Stimulated activated naive CD8-positive, alpha-beta T cell treated with anti-CD3 and anti-CD28 coated beads, Interleukin-15, Interleukin-2, amounts not matched to agents 100 ng/mL and 50 ng/mL, for 24 hours (primary cell): ENCODE results near the gene RNF41.
"Not testable (repeated sequence)": the region's sequence is repeated elsewhere in the genome, so short reads cannot be mapped to it uniquely, and the experiment has no call there.

Source experiments
- H3K27ac Mint-ChIP-seq: one replicate; pipeline ENCODE4 v1.8.0; 2021; ENCODE audit warnings: mild to moderate bottlenecking, mixed read lengths
- H3K27me3 Mint-ChIP-seq: one replicate; pipeline ENCODE4 v1.8.0; 2021; ENCODE audit warnings: mixed read lengths
- H3K36me3 Mint-ChIP-seq: one replicate; pipeline ENCODE4 v1.8.0; 2021; ENCODE audit warnings: low read depth, mixed read lengths
- H3K4me1 Mint-ChIP-seq: one replicate; pipeline ENCODE4 v1.8.0; 2021; ENCODE audit warnings: low read depth, mixed read lengths
- H3K4me3 Mint-ChIP-seq: one replicate; pipeline ENCODE4 v1.8.0; 2021; ENCODE audit warnings: mild to moderate bottlenecking, mixed read lengths
- H3K9me3 Mint-ChIP-seq: one replicate; pipeline ENCODE4 v1.8.0; 2021; ENCODE audit warnings: mixed read lengths

The RNF41 gene

DNA sequence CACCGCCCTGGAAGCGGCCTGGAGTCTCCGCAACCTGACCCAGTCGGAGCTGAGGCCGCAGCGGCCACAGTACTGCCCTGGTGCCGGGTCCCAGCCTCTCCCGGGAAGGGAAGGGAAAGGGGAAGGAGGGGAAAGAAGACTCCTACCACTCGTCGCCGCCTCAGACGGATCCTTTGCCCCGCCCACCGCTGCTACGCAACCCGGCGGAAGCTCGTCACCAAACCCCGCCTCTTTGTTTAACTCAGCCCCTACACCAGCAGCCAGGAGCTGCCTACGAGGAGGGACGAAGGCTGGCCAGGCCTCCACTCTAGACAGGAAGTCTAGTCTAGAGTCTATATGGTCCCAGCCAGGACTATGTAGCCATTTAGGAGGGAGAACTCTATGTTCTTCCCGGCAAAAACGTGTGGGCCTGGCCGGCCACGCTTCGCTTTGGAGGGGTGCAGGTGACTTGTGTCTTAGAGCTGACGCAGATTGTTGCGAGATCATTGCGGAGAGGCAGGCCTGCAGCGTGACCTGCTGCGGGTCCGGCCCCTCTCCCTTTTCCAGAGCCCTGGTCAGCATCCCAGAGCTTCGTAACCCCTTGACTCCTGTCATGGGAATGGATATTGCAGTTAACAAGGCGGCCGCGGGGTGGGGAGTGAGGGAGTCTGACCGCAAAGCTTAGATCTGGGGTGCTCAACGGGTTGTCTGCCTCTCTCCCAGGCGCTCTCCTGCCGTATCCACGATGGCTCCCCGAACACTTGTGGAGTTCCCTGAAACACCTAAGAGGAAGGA, at the start of gene RNF41:
TSS of gene RNF41 (minus strand) at position 166 of the 774 bp plus-strand sequence. CDS start 7,875 bp downstream, outside the sequence.
- Mint-ChIP-seq H3K27ac (peak within 1 kb of the TSS; percentile 96), H3K27me3 (no peaks in the 10 kb centered on the region), H3K4me1 (peaks cover 43% of the 10 kb centered on the region), H3K36me3 (peaks cover 10% of the 10 kb centered on the region), H3K4me3 (peak within 1 kb of the TSS; percentile 96), H3K9me3 (no peaks in the 10 kb centered on the region)

DNA sequence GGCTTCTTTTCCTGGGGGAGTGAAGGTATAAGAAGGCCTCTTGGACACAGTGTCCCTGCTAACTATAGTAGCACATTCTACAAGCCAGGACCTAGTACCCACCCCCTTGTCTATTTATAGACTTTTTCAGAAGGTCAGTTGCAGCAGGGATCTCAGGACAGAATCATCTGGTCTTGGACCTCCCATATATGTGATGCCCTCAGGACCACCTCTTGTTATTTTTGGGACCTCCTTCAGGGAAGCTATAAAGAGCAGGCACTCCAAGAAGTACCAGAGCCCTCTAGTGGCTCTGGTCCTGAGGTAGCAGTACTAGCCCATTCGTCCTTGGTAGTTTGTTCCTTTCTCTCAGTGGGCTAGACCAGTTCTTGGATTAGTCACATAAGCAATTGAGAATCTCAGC, 49.3 kb upstream of the RNF41 start:
- Mint-ChIP-seq H3K36me3 (peaks cover 46% of the 10 kb centered on the region), H3K27me3 (no peaks in the 10 kb centered on the region), H3K4me3 (no peak overlapping the region), H3K27ac (no peak overlapping the region), H3K4me1 (peaks cover 13% of the 10 kb centered on the region), H3K9me3 (no peaks in the 10 kb centered on the region)

- Mint-ChIP-seq H3K4me1 (peaks cover 17% of the 10 kb centered on the region), H3K36me3 (peaks cover 19% of the 10 kb centered on the region), H3K27me3 (no peaks in the 10 kb centered on the region), H3K4me3 (peak overlapping the region; percentile 86), H3K9me3 (no peaks in the 10 kb centered on the region), H3K27ac (no peak overlapping the region)
These were observed 45.8 kb upstream of the RNF41 start for GRCh38 chr12:56267443-56268071.

- Mint-ChIP-seq H3K9me3 (no peaks in the 10 kb centered on the region), H3K4me1 (peaks cover 17% of the 10 kb centered on the region), H3K36me3 (peaks cover 16% of the 10 kb centered on the region), H3K4me3 (peak within 1 kb of the TSS; percentile 86), H3K27ac (peak within 1 kb of the TSS; percentile 82), H3K27me3 (no peaks in the 10 kb centered on the region)
These were observed 45.1 kb upstream of the RNF41 start, which contains the start of gene COQ10A for GRCh38 chr12:56266693-56267442. COQ10A (plus strand) TSS chr12:56266942; CDS start chr12:56267119, 177 bp downstream.

DNA sequence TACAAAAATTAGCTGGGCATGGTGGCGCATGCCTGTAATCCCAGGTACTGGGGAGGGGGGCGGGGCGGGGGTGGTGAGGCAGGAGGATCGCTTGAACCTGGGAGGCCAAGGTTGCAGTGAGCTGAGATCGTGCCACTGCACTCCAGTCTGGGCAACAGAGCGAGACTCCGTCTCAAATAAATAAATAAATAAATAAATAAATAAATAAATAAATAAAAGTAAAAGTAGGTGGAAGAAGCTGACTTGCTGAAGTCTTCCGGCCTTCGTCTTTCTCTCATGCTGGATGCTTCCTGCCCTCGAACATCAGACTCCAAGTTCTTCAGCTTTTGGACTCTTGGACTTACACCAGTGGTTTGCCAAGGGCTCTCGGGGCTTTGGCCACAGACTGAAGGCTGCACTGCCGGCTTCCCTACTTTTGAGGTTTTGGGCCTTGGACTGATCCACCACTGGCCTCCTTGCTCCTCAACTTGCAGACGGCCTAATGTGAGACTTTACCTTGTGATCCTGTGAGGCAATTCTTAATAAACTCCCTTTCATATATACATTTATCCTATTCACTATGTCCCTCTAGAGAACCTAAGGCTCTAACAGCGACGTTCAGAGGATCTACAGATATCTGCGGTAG, 44.5 kb upstream of the RNF41 start:
- H3K27me3 Mint-ChIP-seq, H3K9me3 Mint-ChIP-seq: not testable (repeated sequence)
- peaks cover 17% of the 10 kb centered on the region for H3K4me1 Mint-ChIP-seq
- H3K36me3 Mint-ChIP-seq: peaks cover 12% of the 10 kb centered on the region
- H3K4me3 Mint-ChIP-seq: peak overlapping the region; percentile 86
- H3K27ac Mint-ChIP-seq: peak overlapping the region; percentile 82

DNA sequence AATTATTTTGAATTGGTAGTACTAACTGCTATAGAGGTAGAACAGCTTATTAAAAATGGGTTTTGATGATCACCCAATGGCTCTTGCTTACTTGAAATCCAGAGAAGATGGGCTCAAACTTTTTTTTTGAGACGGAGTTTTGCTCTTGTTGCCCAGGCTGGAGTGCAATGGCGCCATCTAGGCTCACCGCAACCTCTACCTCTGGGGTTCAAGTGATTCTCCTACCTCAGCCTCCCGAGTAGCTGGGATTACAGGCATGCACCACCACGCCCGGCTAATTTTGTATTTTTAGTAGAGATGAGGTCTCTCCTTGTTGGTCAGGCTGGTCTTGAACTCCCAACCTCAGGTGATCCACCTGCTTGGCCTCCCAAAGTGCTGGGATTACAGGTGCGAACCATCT, 41.2 kb upstream of the RNF41 start:
- H3K4me3 Mint-ChIP-seq, H3K9me3 Mint-ChIP-seq, H3K27me3 Mint-ChIP-seq, H3K27ac Mint-ChIP-seq, H3K36me3 Mint-ChIP-seq: not testable (repeated sequence)
- H3K4me1 Mint-ChIP-seq: peaks cover 23% of the 10 kb centered on the region

GRCh38 chr12:56261503-56262232, 39.9 kb upstream of the RNF41 start:
- H3K27ac Mint-ChIP-seq: no peak overlapping the region
- peaks cover 5% of the 10 kb centered on the region for H3K36me3 Mint-ChIP-seq
- no peaks in the 10 kb centered on the region for H3K9me3 Mint-ChIP-seq
- no peak overlapping the region for H3K4me3 Mint-ChIP-seq
- H3K27me3 Mint-ChIP-seq: no peaks in the 10 kb centered on the region
- H3K4me1 Mint-ChIP-seq: peaks cover 23% of the 10 kb centered on the region

GRCh38 chr12:56260921-56261320, 39.2 kb upstream of the RNF41 start:
- H3K4me1 Mint-ChIP-seq: peaks cover 24% of the 10 kb centered on the region
- H3K9me3 Mint-ChIP-seq: no peaks in the 10 kb centered on the region
- no peak overlapping the region for H3K27ac Mint-ChIP-seq
- no peak overlapping the region for H3K4me3 Mint-ChIP-seq
- H3K36me3 Mint-ChIP-seq: peaks cover 8% of the 10 kb centered on the region
- no peaks in the 10 kb centered on the region for H3K27me3 Mint-ChIP-seq

GRCh38 chr12:56260380-56260779, 38.7 kb upstream of the RNF41 start:
- H3K4me1 Mint-ChIP-seq: peaks cover 20% of the 10 kb centered on the region
- H3K9me3 Mint-ChIP-seq: no peaks in the 10 kb centered on the region
- peak overlapping the region; percentile 65 for H3K27ac Mint-ChIP-seq
- H3K27me3 Mint-ChIP-seq: no peaks in the 10 kb centered on the region
- peak overlapping the region; percentile 30 for H3K4me3 Mint-ChIP-seq
- peaks cover 9% of the 10 kb centered on the region for H3K36me3 Mint-ChIP-seq

DNA sequence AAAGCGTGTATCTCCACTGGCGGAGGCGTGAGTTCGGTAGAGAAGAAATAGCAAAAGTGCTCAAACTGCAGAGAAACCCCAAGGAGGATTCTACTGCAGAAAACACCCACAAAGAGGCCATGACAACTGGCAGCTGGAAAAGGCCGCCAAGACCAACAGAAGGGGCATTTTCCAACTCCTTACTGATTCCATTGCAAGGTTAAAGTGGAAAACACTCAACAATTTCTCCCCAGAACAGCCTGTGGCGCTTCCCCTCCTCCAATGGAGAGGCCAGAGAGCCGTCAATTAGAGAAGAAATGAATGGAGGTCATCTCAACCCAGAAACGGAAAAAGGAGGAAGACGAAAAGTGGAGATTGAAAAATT, 37.1 kb upstream of the RNF41 start:
- peaks cover 20% of the 10 kb centered on the region for H3K4me1 Mint-ChIP-seq
- peaks cover 19% of the 10 kb centered on the region for H3K36me3 Mint-ChIP-seq
- H3K4me3 Mint-ChIP-seq: peak overlapping the region; percentile 88
- peak overlapping the region; percentile 86 for H3K27ac Mint-ChIP-seq
- H3K9me3 Mint-ChIP-seq: no peaks in the 10 kb centered on the region
- H3K27me3 Mint-ChIP-seq: no peaks in the 10 kb centered on the region

- no peaks in the 10 kb centered on the region for H3K9me3 Mint-ChIP-seq
- H3K27ac Mint-ChIP-seq: peak within 1 kb of the TSS; percentile 86
- H3K4me3 Mint-ChIP-seq: peak within 1 kb of the TSS; percentile 88
- H3K36me3 Mint-ChIP-seq: peaks cover 25% of the 10 kb centered on the region
- H3K27me3 Mint-ChIP-seq: no peaks in the 10 kb centered on the region
- H3K4me1 Mint-ChIP-seq: peaks cover 20% of the 10 kb centered on the region
These were observed 36.5 kb upstream of the RNF41 start, which contains the start of gene ANKRD52 for GRCh38 chr12:56258068-56258819. ANKRD52 (minus strand) TSS chr12:56258384; CDS start chr12:56258269, 115 bp downstream.

DNA sequence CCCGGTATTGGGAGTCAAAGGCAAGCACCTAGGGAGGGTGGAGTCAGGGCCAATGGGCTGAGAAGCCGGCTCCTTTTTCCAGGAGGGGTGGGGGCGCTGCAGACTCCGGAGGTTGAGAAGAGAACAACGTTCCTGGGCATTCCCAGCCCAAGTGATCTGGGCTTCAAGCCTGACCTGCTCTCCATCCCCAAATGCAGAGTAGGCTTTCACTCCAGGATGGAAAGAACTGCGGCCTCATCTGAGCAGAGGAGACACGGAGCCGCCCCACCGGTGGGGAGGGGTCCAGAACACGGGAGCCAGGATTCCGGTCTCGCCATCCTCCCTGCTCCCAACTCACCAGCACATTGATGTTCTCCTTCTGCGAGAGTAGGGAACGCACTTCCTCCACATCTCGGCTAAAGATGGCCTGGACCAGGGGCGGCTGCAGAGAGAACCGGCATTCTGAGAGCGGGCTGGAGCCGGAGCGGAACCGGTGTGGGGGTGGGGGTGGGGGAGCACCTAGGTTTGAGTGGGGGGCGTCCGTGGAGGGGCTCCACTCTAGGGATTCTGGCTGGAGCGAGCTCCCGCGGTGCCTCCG, 35.9 kb upstream of the RNF41 start:
- H3K36me3 Mint-ChIP-seq: peaks cover 31% of the 10 kb centered on the region
- H3K27ac Mint-ChIP-seq: peak overlapping the region; percentile 57
- no peaks in the 10 kb centered on the region for H3K27me3 Mint-ChIP-seq
- H3K4me1 Mint-ChIP-seq: peaks cover 20% of the 10 kb centered on the region
- H3K4me3 Mint-ChIP-seq: peak overlapping the region; percentile 88
- H3K9me3 Mint-ChIP-seq: no peaks in the 10 kb centered on the region

DNA sequence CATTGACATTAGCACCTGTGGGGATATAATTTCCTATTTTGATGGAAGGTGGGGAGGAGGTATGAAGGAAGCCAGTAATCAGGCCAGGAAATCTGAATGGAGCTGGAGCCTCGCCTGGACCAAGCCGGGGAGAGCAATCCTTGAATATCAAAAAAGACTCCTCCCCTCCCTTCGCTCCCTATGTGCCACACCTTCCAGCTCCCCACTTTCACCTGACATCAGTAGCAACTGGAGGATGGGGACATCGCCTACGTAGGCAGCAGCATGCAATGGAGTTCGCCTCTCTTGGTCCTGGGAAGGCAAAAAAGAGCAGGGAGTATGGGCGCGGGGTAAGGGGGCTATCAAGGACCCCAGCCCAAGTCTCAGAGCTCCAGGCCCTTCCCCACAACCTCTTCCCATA, 35.3 kb upstream of the RNF41 start:
- H3K27me3 Mint-ChIP-seq: no peaks in the 10 kb centered on the region
- peak overlapping the region; percentile 88 for H3K4me3 Mint-ChIP-seq
- peaks cover 36% of the 10 kb centered on the region for H3K36me3 Mint-ChIP-seq
- H3K9me3 Mint-ChIP-seq: no peaks in the 10 kb centered on the region
- H3K27ac Mint-ChIP-seq: no peak overlapping the region
- peaks cover 20% of the 10 kb centered on the region for H3K4me1 Mint-ChIP-seq
